Lower lobe of right lung (tissue), 2 donors: ENCODE results near the gene COL12A1. TPM values are rescaled to one million over a fixed set of nuclear protein-coding genes. Genes with fewer than 3 reads are reported as not detected.
A peak's percentile ranks its signal among the peaks of the same experiment; 100 is the strongest.

ENCODE experiments used
- ATAC-seq, 2 donors: fragments of 200-7000 bp; cut with Tn5 transposase; one replicate each; pipeline ENCODE4 v1.9.1; 2020 to 2022; ENCODE audit warnings: mild to moderate bottlenecking in 2 of 2, moderate library complexity in 2 of 2
- DNase-seq: peaks from one replicate; pipeline ENCODE4 v3.0.0-alpha.2; 2020
- H3K27ac ChIP-seq: fragments of 200-600 bp; one replicate; pipeline ENCODE4 v1.8.0; 2022
- H3K27me3 ChIP-seq: fragments of 200-600 bp; one replicate; pipeline ENCODE4 v1.8.0; 2022; ENCODE audit warnings: low read depth
- H3K36me3 ChIP-seq: fragments of 200-600 bp; one replicate; pipeline ENCODE4 v1.8.0; 2022; ENCODE audit warnings: mild to moderate bottlenecking
- H3K4me1 ChIP-seq: fragments of 200-600 bp; one replicate; pipeline ENCODE4 v1.8.0; 2022
- H3K4me3 ChIP-seq: fragments of 200-600 bp; one replicate; pipeline ENCODE4 v1.8.0; 2022; ENCODE audit warnings: mild to moderate bottlenecking
- H3K9me3 ChIP-seq: fragments of 200-600 bp; one replicate; pipeline ENCODE4 v1.8.0; 2022
- intact Hi-C: fragments of 100-400 bp; cut with DNase I; formaldehyde crosslinking; loops from one replicate; pipeline ENCODE4 v1.11.0; 2022
- total RNA-seq: library from RNA; stranded (reverse); fragmentation: NEBNext Ultra II Directional; extraction: Animal tissue kit (Norgen Biotek cat#: 25700); gene quantifications from one replicate; pipeline ENCODE4 v1.2.1, GENCODE V29; 2021
- TF ChIP-seq, protein P1 (sequence below): fragments of 200-600 bp; IDR thresholded peaks from one replicate; pipeline ENCODE4 v1.8.0; 2022; ENCODE audit warnings: antibody characterized with exemption, mild to moderate bottlenecking
- donor health status: DM: no; HTN: yes; CAD: no; lungs with severe emphysema.

COL12A1 gene
- total RNA-seq, 1 donor from 2014 or later, result 36.6 TPM

GRCh38 chr6:75124983-75125382 lies 80.9 kb downstream of the COL12A1 start:
- no peaks in the 10 kb centered on the region for H3K4me1 ChIP-seq
- H3K27ac ChIP-seq, result no peak overlapping the region
- intact Hi-C loops, result no loop called here
- TF ChIP-seq, protein P1, sequence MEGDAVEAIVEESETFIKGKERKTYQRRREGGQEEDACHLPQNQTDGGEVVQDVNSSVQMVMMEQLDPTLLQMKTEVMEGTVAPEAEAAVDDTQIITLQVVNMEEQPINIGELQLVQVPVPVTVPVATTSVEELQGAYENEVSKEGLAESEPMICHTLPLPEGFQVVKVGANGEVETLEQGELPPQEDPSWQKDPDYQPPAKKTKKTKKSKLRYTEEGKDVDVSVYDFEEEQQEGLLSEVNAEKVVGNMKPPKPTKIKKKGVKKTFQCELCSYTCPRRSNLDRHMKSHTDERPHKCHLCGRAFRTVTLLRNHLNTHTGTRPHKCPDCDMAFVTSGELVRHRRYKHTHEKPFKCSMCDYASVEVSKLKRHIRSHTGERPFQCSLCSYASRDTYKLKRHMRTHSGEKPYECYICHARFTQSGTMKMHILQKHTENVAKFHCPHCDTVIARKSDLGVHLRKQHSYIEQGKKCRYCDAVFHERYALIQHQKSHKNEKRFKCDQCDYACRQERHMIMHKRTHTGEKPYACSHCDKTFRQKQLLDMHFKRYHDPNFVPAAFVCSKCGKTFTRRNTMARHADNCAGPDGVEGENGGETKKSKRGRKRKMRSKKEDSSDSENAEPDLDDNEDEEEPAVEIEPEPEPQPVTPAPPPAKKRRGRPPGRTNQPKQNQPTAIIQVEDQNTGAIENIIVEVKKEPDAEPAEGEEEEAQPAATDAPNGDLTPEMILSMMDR, result no peak
- no peak for DNase-seq
- no peaks in the 10 kb centered on the region for H3K9me3 ChIP-seq
- peaks cover 6% of the 10 kb centered on the region for H3K36me3 ChIP-seq
- H3K4me3 ChIP-seq, result no peak overlapping the region
- ATAC-seq, result no peak
- H3K27me3 ChIP-seq, result no peaks in the 10 kb centered on the region

DNA sequence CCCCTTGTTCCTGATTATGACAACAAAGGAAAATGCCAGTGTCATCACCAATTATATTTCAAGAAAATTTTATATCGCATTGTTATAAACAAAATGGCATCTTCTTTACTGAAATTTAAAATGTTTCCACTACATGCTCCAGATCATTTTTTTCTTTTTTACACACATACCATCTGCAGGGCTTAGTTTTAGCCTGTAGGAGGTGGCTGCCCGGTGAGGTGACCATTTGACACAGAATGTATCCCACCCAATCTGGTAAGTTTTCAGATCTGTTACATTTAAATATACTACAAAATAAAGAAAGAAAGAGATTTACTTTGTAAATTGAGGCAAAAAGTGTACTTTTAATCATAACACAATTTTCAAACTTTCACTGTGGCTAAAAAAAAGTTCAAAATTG lies 81.8 kb downstream of the COL12A1 start:
- intact Hi-C loops, result no loop called here
- H3K4me3 ChIP-seq, result no peak overlapping the region
- ATAC-seq, result no peak

GRCh38 chr6:75118925-75119515 lies 86.8 kb downstream of the COL12A1 start:
- Histone ChIP-seq H3K36me3 (peaks cover 6% of the 10 kb centered on the region), H3K27me3 (no peaks in the 10 kb centered on the region), H3K4me1 (no peaks in the 10 kb centered on the region), H3K9me3 (no peaks in the 10 kb centered on the region), H3K27ac (no peak overlapping the region), H3K4me3 (no peak overlapping the region)
- intact Hi-C loops, result no loop called here
- no peak for DNase-seq
- TF ChIP-seq, protein P1, result no peak
- peak; percentile 75 to 78 for ATAC-seq

More for the DNA sequence above, 81.8 kb downstream of the COL12A1 start:
- Histone ChIP-seq H3K36me3 (peaks cover 6% of the 10 kb centered on the region), H3K27me3 (no peaks in the 10 kb centered on the region), H3K4me1 (no peaks in the 10 kb centered on the region), H3K9me3 (no peaks in the 10 kb centered on the region), H3K27ac (no peak overlapping the region)
- DNase-seq, result no peak
- TF ChIP-seq, protein P1, result no peak

GRCh38 chr6:75117701-75118100 lies 88.2 kb downstream of the COL12A1 start:
- Histone ChIP-seq H3K4me3 (no peak overlapping the region), H3K4me1 (no peaks in the 10 kb centered on the region), H3K27me3 (no peaks in the 10 kb centered on the region), H3K36me3 (peaks cover 2% of the 10 kb centered on the region), H3K27ac (no peak overlapping the region), H3K9me3 (no peaks in the 10 kb centered on the region)
- TF ChIP-seq, protein P1, result no peak
- intact Hi-C loops, result no loop called here
- no peak for ATAC-seq
- DNase-seq, result no peak

DNA sequence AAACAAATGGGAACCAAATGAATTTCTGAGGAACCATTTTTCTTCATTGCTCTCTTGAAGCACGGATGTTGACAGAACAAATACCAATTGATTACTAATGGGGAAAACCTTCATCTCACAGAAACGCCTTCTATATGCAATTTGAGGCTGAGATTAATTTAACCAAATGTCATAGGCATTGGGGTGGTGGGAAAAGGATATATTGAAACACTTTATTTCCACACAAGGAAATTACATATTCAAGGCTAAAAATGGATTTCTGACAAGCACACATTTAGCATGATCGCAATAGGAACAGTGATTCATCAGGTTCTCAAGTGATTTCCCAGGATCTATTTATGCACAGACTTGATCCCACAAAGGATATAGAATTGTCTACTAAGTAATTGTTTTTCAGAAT lies 88.9 kb downstream of the COL12A1 start:
- Histone ChIP-seq H3K4me3 (no peak overlapping the region), H3K27ac (no peak overlapping the region), H3K27me3 (no peaks in the 10 kb centered on the region), H3K9me3 (no peaks in the 10 kb centered on the region), H3K4me1 (no peaks in the 10 kb centered on the region), H3K36me3 (no peaks in the 10 kb centered on the region)
- DNase-seq, result no peak
- TF ChIP-seq, protein P1, result no peak
- intact Hi-C loops, result no loop called here
- ATAC-seq, result no peak
